DOHH2 (cell line): ENCODE measurements around the gene SRGAP1.

ENCODE experiments used
- EZH2phosphoT487 ChIP-seq: fragments of 200-600 bp; sonication (generic); IDR thresholded peaks from 2 replicates; pipeline ENCODE4 v1.6.1; 2017; ENCODE audit warnings: borderline replicate concordance, mild to moderate bottlenecking, antibody characterized with exemption, low read length, moderate library complexity, mixed read lengths
- TF ChIP-seq, protein P1 (sequence below): fragments of 200-600 bp; sonication (generic); IDR thresholded peaks from one replicate; pipeline ENCODE4 v1.5.1; 2014; ENCODE audit warnings: antibody characterized with exemption, mild to moderate bottlenecking, low read depth, low read length; ENCODE audit not compliant: poor library complexity, severe bottlenecking

DNA sequence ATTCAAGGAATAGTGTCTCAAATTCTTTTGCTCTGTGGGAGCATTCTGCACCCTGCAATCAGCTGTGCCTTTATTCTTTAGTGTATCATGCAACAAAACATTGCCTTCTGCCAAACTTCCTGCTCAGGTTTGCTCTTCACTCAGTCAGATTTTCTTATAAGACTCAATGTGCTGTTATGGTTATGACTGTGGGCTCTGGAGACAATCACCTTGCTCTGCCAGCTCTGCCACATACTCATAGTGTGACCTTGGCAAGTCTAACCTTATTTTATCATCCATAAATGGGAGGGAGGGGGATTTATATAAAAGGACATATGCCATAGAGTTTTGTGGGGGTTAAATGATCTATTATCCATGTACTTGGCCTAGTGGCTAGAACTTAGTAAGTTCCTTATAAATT, 51.3 kb downstream of the SRGAP1 start:
- no peak for TF ChIP-seq EZH2phosphoT487
- TF ChIP-seq, protein P1, sequence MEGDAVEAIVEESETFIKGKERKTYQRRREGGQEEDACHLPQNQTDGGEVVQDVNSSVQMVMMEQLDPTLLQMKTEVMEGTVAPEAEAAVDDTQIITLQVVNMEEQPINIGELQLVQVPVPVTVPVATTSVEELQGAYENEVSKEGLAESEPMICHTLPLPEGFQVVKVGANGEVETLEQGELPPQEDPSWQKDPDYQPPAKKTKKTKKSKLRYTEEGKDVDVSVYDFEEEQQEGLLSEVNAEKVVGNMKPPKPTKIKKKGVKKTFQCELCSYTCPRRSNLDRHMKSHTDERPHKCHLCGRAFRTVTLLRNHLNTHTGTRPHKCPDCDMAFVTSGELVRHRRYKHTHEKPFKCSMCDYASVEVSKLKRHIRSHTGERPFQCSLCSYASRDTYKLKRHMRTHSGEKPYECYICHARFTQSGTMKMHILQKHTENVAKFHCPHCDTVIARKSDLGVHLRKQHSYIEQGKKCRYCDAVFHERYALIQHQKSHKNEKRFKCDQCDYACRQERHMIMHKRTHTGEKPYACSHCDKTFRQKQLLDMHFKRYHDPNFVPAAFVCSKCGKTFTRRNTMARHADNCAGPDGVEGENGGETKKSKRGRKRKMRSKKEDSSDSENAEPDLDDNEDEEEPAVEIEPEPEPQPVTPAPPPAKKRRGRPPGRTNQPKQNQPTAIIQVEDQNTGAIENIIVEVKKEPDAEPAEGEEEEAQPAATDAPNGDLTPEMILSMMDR: no peak
